Bronchial epithelial cell (primary cell): Measurements from ENCODE around the gene SENP8. TPM values are rescaled to one million over a fixed set of nuclear protein-coding genes. Genes with fewer than 3 reads are reported as not detected.

Source experiments
- DNase-seq: peaks from one replicate; pipeline ENCODE4 v3.0.0-alpha.2; 2010; ENCODE audit warnings: low read depth
- FAIRE-seq: peaks from 2 replicates; lab custom pipeline; 2011; peaks lifted over from hg19 to GRCh38; lab: Jason Lieb, UNC
- H3K27me3 ChIP-seq: 2 replicates; pipeline ENCODE4 v1.5.1; 2011; ENCODE audit warnings: low read length; ENCODE audit not compliant: control insufficient read depth, insufficient read depth
- H3K36me3 ChIP-seq: 2 replicates; pipeline ENCODE4 v1.5.1; 2011; ENCODE audit warnings: low read length; ENCODE audit not compliant: control insufficient read depth, insufficient read depth
- H3K4me3 ChIP-seq: 2 replicates; pipeline ENCODE4 v1.5.1; 2011; ENCODE audit warnings: mild to moderate bottlenecking, low read depth, low read length, control low read depth
- total RNA-seq: library from RNA; depleted of rRNA; stranded (reverse); fragments of >200 nt; gene quantifications from 2 replicates; pipeline ENCODE4 v1.2.1, GENCODE V29; 2014
- TF ChIP-seq, protein P1 (sequence below): IDR thresholded peaks from 2 replicates; pipeline ENCODE4 v1.5.1; 2011; ENCODE audit warnings: mild to moderate bottlenecking, moderate library complexity, low read length, control low read depth, inconsistent platforms; ENCODE audit not compliant: insufficient read depth, severe bottlenecking

The SENP8 gene
- total RNA-seq, 1 donor from 2014 or later, result 1.1 TPM

DNA sequence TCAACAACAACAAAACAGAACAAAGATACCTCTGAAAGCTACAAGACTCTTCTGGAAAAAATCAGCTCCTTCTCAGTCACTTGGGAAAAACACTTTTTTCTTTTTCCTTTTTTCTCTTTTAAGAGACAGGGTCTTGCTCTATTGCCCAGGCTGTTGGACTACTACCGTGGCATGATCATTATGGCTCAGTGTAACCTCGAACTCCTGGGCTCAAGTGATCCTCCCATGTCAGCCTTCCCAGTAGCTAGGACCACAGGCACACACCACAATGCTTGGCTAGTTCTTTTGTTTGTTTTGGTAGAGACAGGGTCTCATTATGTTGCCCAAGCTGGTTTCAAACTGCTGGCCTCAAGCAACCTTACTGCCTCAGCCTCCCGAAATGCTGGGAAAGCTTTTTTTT, 13.1 kb upstream of the SENP8 start:
- FAIRE-seq, result no peak
- H3K27me3 ChIP-seq, result no peaks in the 10 kb centered on the region

DNA sequence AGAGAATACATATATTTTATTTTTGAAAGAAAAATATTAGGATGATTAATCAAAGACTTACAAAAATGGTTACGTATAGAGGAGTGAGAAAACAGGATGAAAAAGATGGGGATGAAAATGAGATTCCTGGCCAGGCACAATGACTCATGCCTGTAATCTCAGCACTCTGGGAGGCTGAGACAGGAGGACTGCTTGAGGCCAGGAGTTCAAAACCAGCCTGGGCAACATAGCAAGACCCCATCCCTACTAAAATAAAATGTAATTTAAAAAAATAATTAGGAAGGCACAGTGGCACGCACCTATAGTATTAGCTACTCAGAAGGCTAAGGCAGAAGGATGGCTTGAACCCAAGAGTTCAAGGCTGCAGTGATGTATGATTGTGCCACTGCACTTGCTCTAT, 12.1 kb upstream of the SENP8 start:
- TF ChIP-seq, protein P1, sequence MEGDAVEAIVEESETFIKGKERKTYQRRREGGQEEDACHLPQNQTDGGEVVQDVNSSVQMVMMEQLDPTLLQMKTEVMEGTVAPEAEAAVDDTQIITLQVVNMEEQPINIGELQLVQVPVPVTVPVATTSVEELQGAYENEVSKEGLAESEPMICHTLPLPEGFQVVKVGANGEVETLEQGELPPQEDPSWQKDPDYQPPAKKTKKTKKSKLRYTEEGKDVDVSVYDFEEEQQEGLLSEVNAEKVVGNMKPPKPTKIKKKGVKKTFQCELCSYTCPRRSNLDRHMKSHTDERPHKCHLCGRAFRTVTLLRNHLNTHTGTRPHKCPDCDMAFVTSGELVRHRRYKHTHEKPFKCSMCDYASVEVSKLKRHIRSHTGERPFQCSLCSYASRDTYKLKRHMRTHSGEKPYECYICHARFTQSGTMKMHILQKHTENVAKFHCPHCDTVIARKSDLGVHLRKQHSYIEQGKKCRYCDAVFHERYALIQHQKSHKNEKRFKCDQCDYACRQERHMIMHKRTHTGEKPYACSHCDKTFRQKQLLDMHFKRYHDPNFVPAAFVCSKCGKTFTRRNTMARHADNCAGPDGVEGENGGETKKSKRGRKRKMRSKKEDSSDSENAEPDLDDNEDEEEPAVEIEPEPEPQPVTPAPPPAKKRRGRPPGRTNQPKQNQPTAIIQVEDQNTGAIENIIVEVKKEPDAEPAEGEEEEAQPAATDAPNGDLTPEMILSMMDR, result no peak
- no peak for FAIRE-seq
- Histone ChIP-seq H3K36me3 (no peaks in the 10 kb centered on the region), H3K27me3 (no peaks in the 10 kb centered on the region), H3K4me3 (no peak overlapping the region)
- no peak for DNase-seq

More for the DNA sequence above, 13.1 kb upstream of the SENP8 start:
- DNase-seq, result no peak
- TF ChIP-seq, protein P1, result no peak
- Histone ChIP-seq H3K4me3 (no peak overlapping the region), H3K36me3 (no peaks in the 10 kb centered on the region)

DNA sequence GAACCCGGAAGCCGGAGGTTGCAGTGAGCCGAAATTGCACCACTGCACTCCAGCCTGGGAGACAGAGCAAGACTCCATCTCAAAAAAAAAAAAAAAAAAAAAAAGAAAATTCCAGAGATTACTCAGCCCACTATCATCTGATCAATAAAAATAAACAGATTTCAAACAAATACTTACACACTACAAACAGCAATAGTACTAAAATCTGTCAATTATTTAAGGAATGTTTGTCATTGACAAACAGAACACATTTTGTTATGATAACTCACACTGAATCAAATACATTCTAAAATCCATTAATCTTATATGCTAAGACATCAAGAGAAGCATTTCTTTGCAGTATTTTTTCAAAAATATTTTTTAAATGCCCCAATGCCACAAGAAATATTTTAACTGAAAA, 7.8 kb upstream of the SENP8 start:
- no peaks in the 10 kb centered on the region for H3K27me3 ChIP-seq
- H3K4me3 ChIP-seq, result no peak overlapping the region
- no peaks in the 10 kb centered on the region for H3K36me3 ChIP-seq
- TF ChIP-seq, protein P1, result no peak
- FAIRE-seq (no peak), DNase-seq (no peak)

DNA sequence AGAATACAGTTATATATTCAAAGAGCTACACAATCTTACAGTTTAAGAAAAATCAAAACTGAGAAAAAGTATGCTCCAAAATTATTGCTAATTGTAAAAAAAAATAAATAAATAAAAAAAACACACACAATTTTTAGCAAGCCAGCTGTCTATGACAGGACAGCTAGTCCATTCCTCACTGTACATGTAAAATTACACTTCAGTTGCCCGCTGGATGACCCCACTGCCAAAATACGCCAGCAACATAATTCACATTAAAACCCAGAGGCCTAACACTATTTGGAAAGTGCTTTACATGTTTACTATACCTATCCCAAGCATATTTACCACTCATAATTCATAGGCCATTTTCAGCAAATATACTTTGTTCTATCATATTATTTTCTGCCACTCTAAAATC, 6.1 kb upstream of the SENP8 start:
- FAIRE-seq (no peak), DNase-seq (no peak)
- H3K27me3 ChIP-seq, result no peaks in the 10 kb centered on the region
- H3K36me3 ChIP-seq, result no peaks in the 10 kb centered on the region
- TF ChIP-seq, protein P1, result no peak
- H3K4me3 ChIP-seq, result no peak overlapping the region

DNA sequence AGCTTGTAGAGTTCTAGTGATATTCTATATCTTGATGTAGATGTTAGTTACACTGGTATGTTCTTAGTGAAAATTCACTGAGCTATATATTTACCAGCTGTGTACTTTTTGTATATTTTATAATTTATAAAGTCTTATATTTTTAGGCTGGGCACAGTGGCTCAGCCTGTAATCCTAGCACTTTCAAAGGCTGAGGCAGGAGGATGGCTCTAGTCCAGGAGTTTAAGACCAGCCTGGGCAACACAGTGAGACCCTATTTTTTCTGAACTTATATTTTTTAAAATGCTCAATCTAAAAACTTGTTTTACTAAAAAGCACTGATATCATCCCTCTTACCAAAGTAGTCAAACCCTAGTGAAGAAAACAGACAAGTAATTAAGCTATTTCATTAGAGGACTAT, 5.4 kb upstream of the SENP8 start:
- DNase-seq (no peak), FAIRE-seq (no peak)
- H3K4me3 ChIP-seq, result no peak overlapping the region
- TF ChIP-seq, protein P1, result no peak
- H3K27me3 ChIP-seq, result no peaks in the 10 kb centered on the region
- no peaks in the 10 kb centered on the region for H3K36me3 ChIP-seq

DNA sequence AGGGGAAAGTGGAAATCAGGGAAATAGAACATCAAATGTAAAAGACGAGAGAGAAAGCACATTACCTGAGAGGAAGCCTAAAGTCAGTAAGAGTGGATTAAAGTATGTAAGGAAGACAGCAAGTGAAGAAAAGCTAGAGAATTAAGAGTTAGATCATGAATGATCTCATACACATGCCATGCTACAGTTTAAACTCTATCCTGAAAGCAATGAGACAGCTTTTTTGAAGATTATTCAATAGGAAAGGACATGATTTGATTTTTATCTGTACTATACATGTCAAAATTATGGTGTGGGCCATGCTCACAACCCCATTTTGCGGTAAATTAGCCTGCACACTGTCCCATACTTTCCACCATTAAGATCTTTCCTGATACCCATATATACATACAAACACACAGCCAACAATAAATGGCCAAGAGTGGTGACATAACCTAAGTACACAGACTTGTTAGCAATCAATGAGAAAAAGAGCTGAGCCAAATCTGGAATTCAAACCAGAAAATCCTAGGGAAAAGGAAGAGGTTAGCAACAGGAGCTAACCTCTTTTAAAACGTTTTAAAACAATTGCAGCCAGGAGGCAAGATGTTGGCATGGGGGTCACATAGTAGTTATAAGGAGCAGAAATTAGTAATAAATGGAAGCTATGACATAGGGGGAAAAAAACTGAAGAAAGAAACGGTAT, 4.7 kb upstream of the SENP8 start:
- TF ChIP-seq, protein P1, result no peak
- Histone ChIP-seq H3K36me3 (no peaks in the 10 kb centered on the region), H3K27me3 (no peaks in the 10 kb centered on the region), H3K4me3 (no peak overlapping the region)
- DNase-seq (no peak), FAIRE-seq (no peak)
